HEK293 (cell line): Measurements from ENCODE around the gene FKBP5.

Experiments used
- CTCF ChIA-PET: fragments of 350-600 bp; formaldehyde crosslinking; extraction: SDS; loops from one replicate; lab custom pipeline; 2021; ENCODE audit warnings: antibody characterized with exemption; lab: Yijun Ruan, JAX
- POLR2A ChIA-PET: fragments of 300-600 bp; formaldehyde crosslinking; extraction: SDS; loops from one replicate; lab custom pipeline; 2020; ENCODE audit warnings: antibody characterized with exemption, inconsistent platforms; lab: Yijun Ruan, JAX
- H3K27ac ChIP-seq: fragments of 200-500 bp; sonication (Bioruptor generic); 2 replicates; pipeline ENCODE4 v1.5.1; 2014; ENCODE audit warnings: low read depth, low read length, control low read depth, inconsistent platforms; ENCODE audit errors: extremely low read depth
- H3K36me3 ChIP-seq, 2 experiments: fragments of 200-500 bp in 1 of 2; sonication (Bioruptor generic) in 1 of 2; 1 replicate in 1 of 2; 2 replicates in 1 of 2; pipeline ENCODE4 v1.5.1; 2014 to 2017; ENCODE audit warnings: inconsistent platforms in 2 of 2, low read length in 2 of 2; ENCODE audit not compliant: control insufficient read depth in 2 of 2, insufficient read depth in 1 of 2
- H3K4me1 ChIP-seq: fragments of 200-500 bp; sonication (Bioruptor generic); 2 replicates; pipeline ENCODE4 v1.5.1; 2014; ENCODE audit warnings: mild to moderate bottlenecking, low read length, inconsistent platforms; ENCODE audit not compliant: control insufficient read depth, insufficient read depth
- H3K4me3 ChIP-seq: 2 replicates; pipeline ENCODE4 v1.5.1; 2011; ENCODE audit warnings: low read depth, mild to moderate bottlenecking, control low read depth, low read length, moderate library complexity
- H3K9me3 ChIP-seq: fragments of 200-500 bp; sonication (Bioruptor generic); 2 replicates; pipeline ENCODE4 v1.5.1; 2014; ENCODE audit warnings: low read depth, low read length, inconsistent platforms; ENCODE audit not compliant: control insufficient read depth, insufficient read depth
- CTCF ChIP-seq: fragments of 450-650 bp; formaldehyde crosslinking; IDR thresholded peaks from 2 replicates; pipeline ENCODE4 v1.5.1; 2016; ENCODE audit warnings: missing biosample characterization, missing genetic modification characterization
- PRDM1 ChIP-seq: fragments of 450-650 bp; formaldehyde crosslinking; IDR thresholded peaks from 2 replicates; pipeline ENCODE4; 2016; ENCODE audit warnings: missing biosample characterization, missing genetic modification characterization
- PRDM10 ChIP-seq: fragments of 450-650 bp; formaldehyde crosslinking; IDR thresholded peaks from 2 replicates; pipeline ENCODE4 v1.5.1; 2016; ENCODE audit warnings: missing biosample characterization, missing genetic modification characterization
- SP7 ChIP-seq: fragments of 450-650 bp; formaldehyde crosslinking; IDR thresholded peaks from 2 replicates; pipeline ENCODE4 v1.5.1; 2016; ENCODE audit warnings: missing biosample characterization, missing genetic modification characterization
- ZBTB17 ChIP-seq: fragments of 450-650 bp; formaldehyde crosslinking; IDR thresholded peaks from 2 replicates; pipeline ENCODE4 v1.5.1; 2016; ENCODE audit warnings: missing biosample characterization, missing genetic modification characterization
- ZBTB44 ChIP-seq: fragments of 450-650 bp; IDR thresholded peaks from 2 replicates; pipeline ENCODE4 v1.5.1; 2018; ENCODE audit warnings: missing biosample characterization, mild to moderate bottlenecking, missing genetic modification characterization
- ZEB2 ChIP-seq: fragments of 450-650 bp; formaldehyde crosslinking; IDR thresholded peaks from 2 replicates; pipeline ENCODE4 v1.5.1; 2016; ENCODE audit warnings: missing biosample characterization, missing genetic modification characterization
- ZNF132 ChIP-seq: fragments of 450-650 bp; formaldehyde crosslinking; IDR thresholded peaks from 2 replicates; pipeline ENCODE4 v1.5.1; 2017; ENCODE audit warnings: missing biosample characterization, missing genetic modification characterization, borderline replicate concordance
- ZNF18 ChIP-seq: fragments of 450-650 bp; formaldehyde crosslinking; IDR thresholded peaks from 2 replicates; pipeline ENCODE4 v1.5.1; 2016; ENCODE audit warnings: missing biosample characterization, missing genetic modification characterization
- ZNF600 ChIP-seq: fragments of 450-650 bp; formaldehyde crosslinking; IDR thresholded peaks from 2 replicates; pipeline ENCODE4 v1.5.1; 2016; ENCODE audit warnings: missing biosample characterization, missing genetic modification characterization
- ZNF654 ChIP-seq: fragments of 450-650 bp; formaldehyde crosslinking; IDR thresholded peaks from 2 replicates; pipeline ENCODE4 v1.5.1; 2016; ENCODE audit warnings: low read depth, missing biosample characterization, missing genetic modification characterization
- ZNF660 ChIP-seq: fragments of 450-650 bp; IDR thresholded peaks from 2 replicates; pipeline ENCODE4 v1.5.1; 2018; ENCODE audit warnings: missing biosample characterization, mild to moderate bottlenecking, missing genetic modification characterization
- ZNF692 ChIP-seq: fragments of 450-650 bp; formaldehyde crosslinking; IDR thresholded peaks from 2 replicates; pipeline ENCODE4 v1.5.1; 2016; ENCODE audit warnings: missing biosample characterization, missing genetic modification characterization
- ZNF792 ChIP-seq: fragments of 450-650 bp; formaldehyde crosslinking; IDR thresholded peaks from 2 replicates; pipeline ENCODE4 v1.5.1; 2016; ENCODE audit warnings: missing biosample characterization, missing genetic modification characterization
- ZSCAN30 ChIP-seq: fragments of 450-650 bp; IDR thresholded peaks from 2 replicates; pipeline ENCODE4 v1.5.1; 2018; ENCODE audit warnings: missing biosample characterization, mild to moderate bottlenecking, missing genetic modification characterization, moderate library complexity

The FKBP5 gene

GRCh38 chr6:35585658-35586057, 103.1 kb downstream of the FKBP5 start:
- ChIA-PET POLR2A (interaction anchor here (0.7 kb wide), 1 partner anchor 147 kb away, joined by 3 read pairs; no protein-coding TSS in a partner anchor), CTCF (interaction anchor here (0.7 to 13.8 kb wide), 16 partner anchors 9 to 509 kb away, joined by 3 to 258 read pairs (median 5); partner anchors contain the start of gene ARMC12)
- Histone ChIP-seq H3K4me1 (no peaks in the 10 kb centered on the region), H3K36me3 (peaks cover 10 to 20% of the 10 kb centered on the region in 2 experiments; a peak in 2 of 3 replicates), H3K27ac (no peak overlapping the region), H3K9me3 (no peaks in the 10 kb centered on the region), H3K4me3 (no peak overlapping the region)
- TF ChIP-seq SP7 (peak; percentile 52), PRDM10 (tag by site-specific recombination) (no peak)

- H3K27ac ChIP-seq, result no peak overlapping the region
- no peaks in the 10 kb centered on the region for H3K9me3 ChIP-seq
- peaks cover 6 to 12% of the 10 kb centered on the region in 2 experiments; a peak in 2 of 3 replicates for H3K36me3 ChIP-seq
- H3K4me3 ChIP-seq, result no peak overlapping the region
- no peak for TF ChIP-seq ZNF18 (tag by site-specific recombination)
- TF ChIP-seq ZSCAN30 (tag by site-specific recombination), result peak; percentile 65; the same call in 1 of the 2 replicates
- TF ChIP-seq ZBTB44, result 0 out of 2 replicates have a peak, but pooled peaks have one; percentile 24
- TF ChIP-seq ZNF654, result peak; percentile 92
- no peak for TF ChIP-seq ZNF692 (tag by site-specific recombination)
- peak; percentile 53; the same call in 1 of the 2 replicates for TF ChIP-seq ZNF600
- no peak for TF ChIP-seq PRDM1
- no peak for TF ChIP-seq ZNF792 (tag by site-specific recombination)
- peak; percentile 24; the same call in 1 of the 2 replicates for TF ChIP-seq ZBTB17 (tag by site-specific recombination)
- peak; percentile 61; the same call in 1 of the 2 replicates for TF ChIP-seq ZNF660 (tag by site-specific recombination)
- TF ChIP-seq CTCF (tag by site-specific recombination), result peak; percentile 69; the same call in 1 of the 2 replicates
- peak; percentile 33; the same call in 1 of the 2 replicates for TF ChIP-seq ZEB2 (tag by site-specific recombination)
- no peak for TF ChIP-seq ZNF132 (tag by site-specific recombination)
- TF ChIP-seq, all 188 proteins: peak for 8
- POLR2A ChIA-PET, result interaction anchor here (1.5 kb wide), 1 partner anchor 153 kb away, joined by 5 read pairs; no protein-coding TSS in a partner anchor
- H3K4me1 ChIP-seq, result no peaks in the 10 kb centered on the region
- CTCF ChIA-PET, result interaction anchor here (0.5 to 13.8 kb wide), 44 partner anchors 8 to 622 kb away, joined by 3 to 258 read pairs (median 4); partner anchors contain the start of gene ARMC12
Observed at GRCh38 chr6:35583893-35584688, 104.6 kb downstream of the FKBP5 start.
